ENCODE measurements around the gene ZFP1.

Gene ZFP1

DNA sequence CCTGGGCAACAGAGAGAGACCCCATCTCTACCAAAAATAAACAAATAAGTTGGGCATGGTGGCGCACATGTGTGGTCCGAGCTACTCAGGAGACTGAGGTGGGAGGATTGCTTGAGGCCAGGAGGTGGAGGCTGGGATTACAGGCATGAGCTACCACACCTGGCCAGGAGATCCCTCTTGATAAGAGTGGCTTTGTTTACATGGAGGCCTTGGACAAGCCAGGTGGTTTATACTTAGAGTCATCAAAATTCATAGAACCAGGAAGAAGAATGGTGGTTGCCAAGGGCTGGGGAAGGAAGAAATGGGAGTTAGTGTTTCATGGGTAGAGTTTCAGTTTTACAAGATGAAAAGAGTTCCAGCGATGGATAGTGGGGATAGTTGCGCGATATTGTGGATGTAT lies 8.8 kb upstream of the ZFP1 start:
- no peak overlapping the region for H3K27ac ChIP-seq
- TF ChIP-seq, protein P1, sequence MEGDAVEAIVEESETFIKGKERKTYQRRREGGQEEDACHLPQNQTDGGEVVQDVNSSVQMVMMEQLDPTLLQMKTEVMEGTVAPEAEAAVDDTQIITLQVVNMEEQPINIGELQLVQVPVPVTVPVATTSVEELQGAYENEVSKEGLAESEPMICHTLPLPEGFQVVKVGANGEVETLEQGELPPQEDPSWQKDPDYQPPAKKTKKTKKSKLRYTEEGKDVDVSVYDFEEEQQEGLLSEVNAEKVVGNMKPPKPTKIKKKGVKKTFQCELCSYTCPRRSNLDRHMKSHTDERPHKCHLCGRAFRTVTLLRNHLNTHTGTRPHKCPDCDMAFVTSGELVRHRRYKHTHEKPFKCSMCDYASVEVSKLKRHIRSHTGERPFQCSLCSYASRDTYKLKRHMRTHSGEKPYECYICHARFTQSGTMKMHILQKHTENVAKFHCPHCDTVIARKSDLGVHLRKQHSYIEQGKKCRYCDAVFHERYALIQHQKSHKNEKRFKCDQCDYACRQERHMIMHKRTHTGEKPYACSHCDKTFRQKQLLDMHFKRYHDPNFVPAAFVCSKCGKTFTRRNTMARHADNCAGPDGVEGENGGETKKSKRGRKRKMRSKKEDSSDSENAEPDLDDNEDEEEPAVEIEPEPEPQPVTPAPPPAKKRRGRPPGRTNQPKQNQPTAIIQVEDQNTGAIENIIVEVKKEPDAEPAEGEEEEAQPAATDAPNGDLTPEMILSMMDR (conservative IDR thresholded peaks at IDR 0.05), result no peak

DNA sequence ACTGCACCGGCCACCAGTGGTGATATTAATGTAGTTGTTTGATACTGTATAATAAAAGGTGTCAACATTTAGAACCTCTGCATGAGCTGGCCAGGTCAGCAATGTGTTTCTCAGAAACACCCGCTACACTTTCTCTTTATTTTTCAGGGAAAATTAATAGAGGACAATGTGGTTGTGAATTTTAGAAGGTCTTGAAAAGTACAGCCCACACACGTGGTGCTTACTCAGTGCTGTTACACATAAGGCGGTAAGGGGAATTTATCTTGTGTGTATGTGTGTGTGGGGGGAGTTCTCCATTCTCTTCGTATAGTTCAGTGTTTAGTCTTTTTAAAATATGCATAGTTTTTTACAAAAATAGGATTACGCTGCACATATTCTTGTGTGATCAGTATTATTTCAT lies 4.4 kb upstream of the ZFP1 start:
- H3K27ac ChIP-seq, result no peak overlapping the region
- TF ChIP-seq, protein P1 (conservative IDR thresholded peaks at IDR 0.05), result no peak

DNA sequence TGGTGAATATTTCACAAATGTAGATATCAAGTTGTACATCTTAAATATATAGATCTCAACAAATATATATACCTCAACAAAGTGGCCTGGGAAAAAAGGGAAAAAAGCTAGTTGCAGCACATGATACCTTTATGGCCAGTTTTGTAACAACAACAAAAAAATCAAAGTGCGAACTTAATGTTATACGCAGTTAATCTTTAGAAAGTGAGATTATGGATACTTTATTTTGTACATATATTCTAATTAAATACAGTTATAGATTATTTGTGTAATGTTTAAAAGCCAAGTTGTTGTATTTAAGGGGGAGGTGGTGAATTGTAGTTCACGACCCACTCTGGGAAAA lies 385 bp upstream of the ZFP1 start:
- peak overlapping the region; percentile 85 for H3K27ac ChIP-seq

DNA sequence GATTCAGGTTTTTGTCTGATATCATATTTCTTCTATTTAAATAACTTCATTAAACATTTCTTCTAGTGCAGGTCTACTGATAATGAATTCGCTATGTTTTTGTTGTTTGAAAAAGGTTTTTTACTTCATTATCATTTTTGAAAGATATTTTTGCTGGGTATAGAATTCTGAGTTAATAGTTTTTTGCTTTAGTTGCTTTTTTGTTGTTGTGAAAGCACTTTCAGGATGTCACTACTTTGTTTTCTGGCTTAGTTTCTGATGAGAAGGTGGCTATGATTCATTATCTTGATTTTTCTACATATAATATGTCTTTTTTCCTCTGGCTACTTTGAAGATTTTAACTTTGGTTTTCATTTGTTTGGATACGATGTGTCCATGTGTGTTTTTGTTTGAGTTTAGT lies 3.5 kb downstream of the ZFP1 start:
- TF ChIP-seq, protein P1 (conservative IDR thresholded peaks at IDR 0.05), result no peak
- no peak overlapping the region for H3K27ac ChIP-seq

More for the DNA sequence above, 385 bp upstream of the ZFP1 start:
- TF ChIP-seq, protein P1 (conservative IDR thresholded peaks at IDR 0.05), result no peak

DNA sequence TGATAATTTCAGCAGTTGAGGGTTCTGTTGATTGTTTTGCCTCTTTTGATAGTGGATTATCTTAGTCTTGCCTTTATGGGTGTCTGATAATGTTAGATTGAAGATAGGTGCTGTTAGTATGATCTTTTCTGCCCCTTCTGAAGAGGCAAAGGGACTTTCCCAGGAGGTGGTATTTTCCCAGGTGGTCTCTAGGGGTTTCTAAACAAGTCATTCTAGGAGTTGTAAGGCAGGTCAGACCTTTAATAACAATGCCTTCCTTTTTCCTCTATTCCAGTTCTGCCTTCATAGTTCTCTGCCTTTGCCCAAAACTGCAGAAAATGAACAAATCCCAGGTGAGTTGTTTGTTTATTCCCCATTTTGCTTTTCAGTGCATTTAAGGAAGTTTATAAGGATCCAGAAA lies 4.3 kb downstream of the ZFP1 start:
- TF ChIP-seq, protein P1 (conservative IDR thresholded peaks at IDR 0.05), result no peak
- H3K27ac ChIP-seq, result no peak overlapping the region

DNA sequence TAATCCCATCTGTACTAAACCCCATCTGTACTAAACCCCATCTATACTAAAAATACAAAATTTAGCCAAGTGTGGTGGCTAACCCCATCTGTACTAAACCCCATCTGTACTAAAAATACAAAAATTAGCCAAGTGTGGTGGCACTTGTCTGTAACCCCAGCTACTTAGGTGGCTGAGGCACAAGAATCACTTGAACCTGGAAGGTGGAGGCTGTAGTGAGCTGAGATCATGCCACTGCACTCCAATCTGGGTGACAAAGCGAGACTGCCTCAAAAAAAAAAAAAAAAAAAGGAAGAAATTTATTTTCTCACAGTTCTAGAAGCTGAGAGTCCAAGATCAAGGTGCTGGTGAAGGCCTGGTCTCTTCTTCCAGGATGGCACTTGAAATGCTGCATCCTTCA lies 12.1 kb downstream of the ZFP1 start:
- H3K27ac ChIP-seq, result no peak overlapping the region
- TF ChIP-seq, protein P1 (conservative IDR thresholded peaks at IDR 0.05), result no peak

DNA sequence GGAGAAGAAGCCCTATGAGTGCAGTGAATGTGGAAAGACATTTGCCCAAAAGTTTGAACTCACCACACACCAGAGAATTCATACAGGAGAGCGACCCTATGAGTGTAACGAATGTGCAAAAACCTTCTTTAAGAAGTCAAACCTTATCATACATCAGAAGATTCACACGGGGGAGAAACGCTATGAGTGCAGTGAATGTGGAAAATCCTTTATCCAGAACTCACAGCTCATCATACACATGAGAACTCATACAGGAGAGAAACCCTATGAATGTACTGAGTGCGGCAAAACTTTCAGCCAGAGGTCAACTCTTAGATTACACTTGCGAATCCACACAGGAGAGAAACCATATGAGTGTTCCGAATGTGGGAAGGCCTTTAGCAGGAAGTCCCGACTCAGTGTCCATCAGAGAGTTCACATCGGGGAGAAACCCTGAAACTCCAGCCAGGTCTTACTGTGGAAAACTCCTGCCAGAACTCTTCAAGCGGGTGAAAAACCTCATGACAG lies 21.6 kb downstream of the ZFP1 start:
- TF ChIP-seq, protein P1 (conservative IDR thresholded peaks at IDR 0.05), result no peak
- H3K27ac ChIP-seq, result no peak overlapping the region

DNA sequence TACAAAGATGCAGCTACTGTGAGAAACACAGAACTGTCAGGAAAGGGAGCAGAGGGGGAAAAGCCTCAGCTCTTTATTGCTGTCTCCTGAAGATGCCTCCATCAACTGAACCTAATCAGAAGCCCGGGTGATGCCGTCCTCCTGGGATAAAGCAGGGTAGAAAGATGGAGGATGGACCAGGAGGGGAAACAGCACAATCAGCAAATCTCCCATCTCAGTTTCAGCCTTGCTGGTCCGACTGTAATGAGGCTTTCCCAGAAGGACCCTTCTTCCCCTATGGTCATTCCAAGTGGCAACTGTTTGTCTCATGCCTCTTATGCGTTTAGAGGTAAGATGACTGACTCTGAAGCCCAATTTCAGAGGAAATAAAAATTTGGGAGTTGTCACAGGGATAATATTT lies 24.3 kb downstream of the ZFP1 start:
- TF ChIP-seq, protein P1 (conservative IDR thresholded peaks at IDR 0.05), result no peak
- H3K27ac ChIP-seq, result no peak overlapping the region
